Panc1 (cell line): Measurements from ENCODE around the gene FABP1. TPM values are rescaled to one million over a fixed set of nuclear protein-coding genes. Genes with fewer than 3 reads are reported as not detected.

Experiments
- ATAC-seq: fragments of 200-7000 bp; cut with Tn5 transposase; 2 replicates; pipeline ENCODE4 v1.9.1; 2020; ENCODE audit warnings: mild to moderate bottlenecking, moderate library complexity
- BruUV-seq: library from RNA; stranded (reverse); fragments of 400-500 nt; replicated peaks from 2 replicates; lab custom pipeline; 2021; lab: Mats Ljungman, UMichigan
- CTCF ChIA-PET: fragments of 300-600 bp; sonication (Branson Sonifier 250); formaldehyde crosslinking; loops from one replicate; lab custom pipeline; 2022; ENCODE audit warnings: antibody characterized with exemption; lab: Charles Lee
- POLR2A ChIA-PET: fragments of 300-600 bp; sonication (Branson Sonifier 250); formaldehyde crosslinking; loops from one replicate; lab custom pipeline; 2022; ENCODE audit warnings: antibody characterized with exemption; lab: Charles Lee
- DNase-seq: peaks from one replicate; pipeline ENCODE4 v3.0.0-alpha.2; 2010; ENCODE audit warnings: low read depth, low spot score
- H3K27ac ChIP-seq: 2 replicates; pipeline ENCODE4 v1.5.1; 2011; ENCODE audit warnings: mild to moderate bottlenecking, low read length, inconsistent platforms
- H3K27me3 ChIP-seq: fragments of 200-500 bp; sonication (Bioruptor generic); 2 replicates; pipeline ENCODE4 v1.6.0; 2014; ENCODE audit warnings: low read length, inconsistent platforms; ENCODE audit not compliant: control insufficient read depth, insufficient read depth
- H3K36me3 ChIP-seq: fragments of 200-500 bp; sonication (Bioruptor generic); 2 replicates; pipeline ENCODE4 v1.5.1; 2014; ENCODE audit warnings: inconsistent platforms, mild to moderate bottlenecking, low read length, moderate library complexity; ENCODE audit not compliant: control insufficient read depth, insufficient read depth
- H3K4me1 ChIP-seq: 2 replicates; pipeline ENCODE4 v1.5.1; 2011; ENCODE audit warnings: inconsistent platforms, mild to moderate bottlenecking, low read length, moderate library complexity; ENCODE audit not compliant: control insufficient read depth, insufficient read depth
- H3K4me3 ChIP-seq, 2 experiments: 2 replicates each; pipeline ENCODE4 v1.5.1; 2011 to 2012; ENCODE audit warnings: low read depth in 2 of 2, low read length in 2 of 2, mild to moderate bottlenecking in 2 of 2, inconsistent platforms in 1 of 2, moderate library complexity in 1 of 2
- H3K9me3 ChIP-seq: fragments of 200-500 bp; sonication (Bioruptor generic); 2 replicates; pipeline ENCODE4 v1.5.1; 2014; ENCODE audit warnings: low read depth, mild to moderate bottlenecking, inconsistent platforms, low read length, moderate library complexity; ENCODE audit not compliant: control insufficient read depth, insufficient read depth
- CTCF ChIP-seq: fragments of 450-650 bp; IDR thresholded peaks from 2 replicates; pipeline ENCODE4 v1.5.1; 2017; ENCODE audit warnings: mild to moderate bottlenecking
- POLR2AphosphoS5 ChIP-seq: IDR thresholded peaks from 2 replicates; pipeline ENCODE4 v1.6.1; 2012; ENCODE audit warnings: mild to moderate bottlenecking, low read depth, low read length, moderate library complexity
- REST ChIP-seq, 2 experiments: IDR thresholded peaks; 2 replicates each; pipeline ENCODE4 v1.6.1; 2011 to 2012; ENCODE audit warnings: low read depth in 2 of 2, control low read depth in 1 of 2, low read length in 1 of 2, mild to moderate bottlenecking in 1 of 2, moderate library complexity in 1 of 2; ENCODE audit not compliant: insufficient read depth in 1 of 2
- SIN3A ChIP-seq: IDR thresholded peaks from 2 replicates; pipeline ENCODE4 v1.6.1; 2012; ENCODE audit warnings: low read depth, mild to moderate bottlenecking, low read length, moderate library complexity, borderline replicate concordance; ENCODE audit not compliant: insufficient read depth
- TCF7L2 ChIP-seq: IDR thresholded peaks from 2 replicates; pipeline ENCODE4 v1.6.1; 2011; ENCODE audit warnings: mild to moderate bottlenecking, low read depth, low read length, inconsistent platforms
- in situ Hi-C: cut with HindIII; loops from 2 replicates; pipeline ENCODE4 v1.10.0; 2016; ENCODE audit warnings: low sequenced_read_pairs, low pct_unique_long_range_greater_than_20kb
- intact Hi-C: fragments of 100-400 bp; cut with micrococcal nuclease; formaldehyde crosslinking; loops from one replicate; pipeline ENCODE4 v1.10.0; 2022; ENCODE audit not compliant: unreplicated experiment
- total RNA-seq: library from RNA; stranded (reverse); gene quantifications from one replicate; pipeline ENCODE4 v1.2.1, GENCODE V29; 2021; ENCODE audit not compliant: unreplicated experiment

The FABP1 gene
- total RNA-seq, 1 experiment from 2014 or later: 0.36 TPM

- POLR2A ChIA-PET: no interaction called here
- ATAC-seq (no peak), DNase-seq (no peak)
- H3K27ac ChIP-seq: no peak overlapping the region
- H3K36me3 ChIP-seq: no peaks in the 10 kb centered on the region
- TF ChIP-seq CTCF (no peak), SIN3A (no peak), TCF7L2 (no peak), POLR2AphosphoS5 (no peak), REST (IDR thresholded peaks at IDR 0.05; ENCODE audit: insufficient read depth in 1 of 2, low read depth in 2 of 2, low read length in 1 of 2) (no peak)
- CTCF ChIA-PET: no interaction called here
- H3K4me1 ChIP-seq: no peaks in the 10 kb centered on the region
- intact Hi-C loops: no loop called here
- no peak overlapping the region for H3K4me3 ChIP-seq
- peaks cover 10% of the 10 kb centered on the region; the same call in 1 of the 2 replicates for H3K9me3 ChIP-seq
- no TSS peak for BruUV-seq
- no peaks in the 10 kb centered on the region; the same call in 1 of the 2 replicates for H3K27me3 ChIP-seq
- in situ Hi-C loops: no loop called here
Observed at GRCh38 chr2:88144914-88145497, 17.1 kb upstream of the FABP1 start.

GRCh38 chr2:88144271-88144670 lies 16.4 kb upstream of the FABP1 start:
- in situ Hi-C loops: no loop called here

More at GRCh38 chr2:88144271-88144670, 16.4 kb upstream of the FABP1 start:
- no peaks in the 10 kb centered on the region for H3K4me1 ChIP-seq
- no peaks in the 10 kb centered on the region for H3K36me3 ChIP-seq
- no TSS peak for BruUV-seq
- DNase-seq (no peak), ATAC-seq (no peak)
- no peak overlapping the region for H3K4me3 ChIP-seq
- no peak overlapping the region for H3K27ac ChIP-seq
- H3K27me3 ChIP-seq: no peaks in the 10 kb centered on the region; the same call in none of the 2 replicates
- TF ChIP-seq TCF7L2 (no peak), REST (IDR thresholded peaks at IDR 0.05; ENCODE audit: insufficient read depth in 1 of 2, low read depth in 2 of 2, low read length in 1 of 2) (no peak), POLR2AphosphoS5 (no peak), SIN3A (no peak), CTCF (no peak)
- ChIA-PET POLR2A (no interaction called here), CTCF (no interaction called here)
- intact Hi-C loops: no loop called here
- peaks cover 10% of the 10 kb centered on the region; the same call in 1 of the 2 replicates for H3K9me3 ChIP-seq
